Astrocyte (in vitro differentiated cells and primary cell): ENCODE measurements around the gene RIPOR3.
"Not testable (repeated sequence)": the region's sequence is repeated elsewhere in the genome, so short reads cannot be mapped to it uniquely, and the experiment has no call there.

ENCODE experiments used
- EZH2 ChIP-seq: IDR thresholded peaks from 2 replicates; pipeline ENCODE4 v1.6.1; 2012; ENCODE audit warnings: mild to moderate bottlenecking, low read length, inconsistent platforms; ENCODE audit not compliant: insufficient read depth
- TF ChIP-seq, protein P1 (sequence below): IDR thresholded peaks from 2 replicates; pipeline ENCODE4 v1.5.1; 2011; ENCODE audit warnings: low read depth, mild to moderate bottlenecking, inconsistent platforms, low read length, moderate library complexity; ENCODE audit not compliant: insufficient read depth

DNA sequence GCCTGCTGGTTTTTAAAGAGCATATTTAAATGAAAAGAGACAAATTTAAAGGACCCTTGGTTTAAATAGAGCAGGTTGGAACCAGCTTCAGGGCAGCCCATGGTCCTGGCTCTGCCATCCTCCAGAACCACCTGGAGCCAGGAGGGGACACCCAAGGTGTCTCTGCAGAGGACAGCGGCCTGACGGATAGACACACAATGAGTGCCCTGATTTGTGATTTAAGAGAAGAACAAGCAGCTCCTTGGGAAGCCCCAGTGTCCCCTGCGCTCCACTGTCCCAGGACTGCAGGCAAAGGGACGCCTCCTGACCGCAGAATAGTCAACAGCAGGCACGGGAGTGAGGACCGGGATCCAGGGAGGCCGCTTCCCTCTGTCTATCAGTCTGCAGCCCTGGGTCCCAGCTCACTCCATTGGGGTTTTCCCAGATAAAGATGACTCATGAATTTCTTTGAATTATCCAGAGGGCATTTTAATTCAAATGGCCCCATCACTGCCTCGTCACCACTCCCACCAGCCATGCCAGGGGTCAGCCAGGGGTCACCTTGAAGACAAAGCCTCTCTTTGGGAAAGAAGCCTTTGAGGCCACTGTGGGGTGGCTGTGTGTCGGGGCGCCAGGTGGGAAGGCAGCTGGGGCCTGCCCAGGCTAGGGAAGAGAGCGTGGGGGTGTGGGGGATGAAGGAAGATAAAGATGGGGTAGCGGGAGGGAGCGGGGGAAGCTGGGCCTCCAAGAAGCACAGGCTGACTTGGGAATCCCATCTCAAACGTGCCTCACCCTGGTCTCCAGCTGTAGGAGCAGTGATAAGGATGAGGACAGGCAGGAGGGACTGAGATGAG, 53.1 kb downstream of the RIPOR3 start:
- TF ChIP-seq, protein P1, sequence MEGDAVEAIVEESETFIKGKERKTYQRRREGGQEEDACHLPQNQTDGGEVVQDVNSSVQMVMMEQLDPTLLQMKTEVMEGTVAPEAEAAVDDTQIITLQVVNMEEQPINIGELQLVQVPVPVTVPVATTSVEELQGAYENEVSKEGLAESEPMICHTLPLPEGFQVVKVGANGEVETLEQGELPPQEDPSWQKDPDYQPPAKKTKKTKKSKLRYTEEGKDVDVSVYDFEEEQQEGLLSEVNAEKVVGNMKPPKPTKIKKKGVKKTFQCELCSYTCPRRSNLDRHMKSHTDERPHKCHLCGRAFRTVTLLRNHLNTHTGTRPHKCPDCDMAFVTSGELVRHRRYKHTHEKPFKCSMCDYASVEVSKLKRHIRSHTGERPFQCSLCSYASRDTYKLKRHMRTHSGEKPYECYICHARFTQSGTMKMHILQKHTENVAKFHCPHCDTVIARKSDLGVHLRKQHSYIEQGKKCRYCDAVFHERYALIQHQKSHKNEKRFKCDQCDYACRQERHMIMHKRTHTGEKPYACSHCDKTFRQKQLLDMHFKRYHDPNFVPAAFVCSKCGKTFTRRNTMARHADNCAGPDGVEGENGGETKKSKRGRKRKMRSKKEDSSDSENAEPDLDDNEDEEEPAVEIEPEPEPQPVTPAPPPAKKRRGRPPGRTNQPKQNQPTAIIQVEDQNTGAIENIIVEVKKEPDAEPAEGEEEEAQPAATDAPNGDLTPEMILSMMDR, result not testable (repeated sequence)
- TF ChIP-seq EZH2, result not testable (repeated sequence)
